ENCODE results near the gene SEMA3D. TPM values are rescaled to one million over a fixed set of nuclear protein-coding genes. Genes with fewer than 3 reads are reported as not detected.
A peak's percentile ranks its signal among the peaks of the same experiment; 100 is the strongest.

The SEMA3D gene
- total RNA-seq, 1 experiment from 2014 or later = 23.3 TPM

DNA sequence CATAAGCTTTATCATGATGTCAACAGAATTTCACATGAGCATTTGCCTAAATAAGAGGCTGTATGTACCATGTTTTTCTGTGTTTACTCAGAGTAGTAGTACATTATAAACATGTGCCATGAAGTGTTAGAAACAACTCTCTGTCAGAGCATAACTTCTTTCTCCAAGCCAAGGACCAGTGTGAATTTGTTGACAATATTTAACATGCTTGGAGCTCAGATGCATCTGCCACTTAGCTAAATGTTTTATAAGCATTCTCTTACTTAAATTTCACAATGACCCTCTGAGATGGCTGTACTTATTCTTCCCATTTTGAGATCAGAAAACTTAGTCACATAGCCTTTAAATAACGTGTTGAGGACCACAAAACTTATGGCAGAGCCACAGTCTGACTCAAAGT is 105.0 kb downstream of the SEMA3D start:
- POLR2A ChIA-PET (ENCODE audit: low non-redundant PET) = no interaction called here
- peak overlapping the region; percentile 65 for H3K27ac ChIP-seq (ENCODE audit: low read depth, low read length, poor library complexity, severe bottlenecking)
- TF ChIP-seq, protein P1, sequence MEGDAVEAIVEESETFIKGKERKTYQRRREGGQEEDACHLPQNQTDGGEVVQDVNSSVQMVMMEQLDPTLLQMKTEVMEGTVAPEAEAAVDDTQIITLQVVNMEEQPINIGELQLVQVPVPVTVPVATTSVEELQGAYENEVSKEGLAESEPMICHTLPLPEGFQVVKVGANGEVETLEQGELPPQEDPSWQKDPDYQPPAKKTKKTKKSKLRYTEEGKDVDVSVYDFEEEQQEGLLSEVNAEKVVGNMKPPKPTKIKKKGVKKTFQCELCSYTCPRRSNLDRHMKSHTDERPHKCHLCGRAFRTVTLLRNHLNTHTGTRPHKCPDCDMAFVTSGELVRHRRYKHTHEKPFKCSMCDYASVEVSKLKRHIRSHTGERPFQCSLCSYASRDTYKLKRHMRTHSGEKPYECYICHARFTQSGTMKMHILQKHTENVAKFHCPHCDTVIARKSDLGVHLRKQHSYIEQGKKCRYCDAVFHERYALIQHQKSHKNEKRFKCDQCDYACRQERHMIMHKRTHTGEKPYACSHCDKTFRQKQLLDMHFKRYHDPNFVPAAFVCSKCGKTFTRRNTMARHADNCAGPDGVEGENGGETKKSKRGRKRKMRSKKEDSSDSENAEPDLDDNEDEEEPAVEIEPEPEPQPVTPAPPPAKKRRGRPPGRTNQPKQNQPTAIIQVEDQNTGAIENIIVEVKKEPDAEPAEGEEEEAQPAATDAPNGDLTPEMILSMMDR (conservative IDR thresholded peaks at IDR 0.05; ENCODE audit: low read depth, low read length) = no peak
- no peak for TF ChIP-seq EZH2 (IDR thresholded peaks at IDR 0.05; ENCODE audit: borderline replicate concordance, low read depth, low read length, poor library complexity, severe bottlenecking)
- no peak overlapping the region for H3K4me3 ChIP-seq (ENCODE audit: low read depth, low read length, poor library complexity, severe bottlenecking)
- CTCF ChIA-PET = no interaction called here
- H3K9me3 ChIP-seq (ENCODE audit: low read depth, low read length, poor library complexity, severe bottlenecking) = no peaks in the 10 kb centered on the region
- no peaks in the 10 kb centered on the region for H3K27me3 ChIP-seq (replicated peaks; ENCODE audit: insufficient read depth, low read depth, low read length, poor library complexity)
- no TSS peak for BruUV-seq (replicated peaks)
- intact Hi-C loops (cut with micrococcal nuclease; ENCODE audit: unreplicated experiment) = no loop called here
- no peak for DNase-seq (ENCODE audit: low spot score)
- H3K4me1 ChIP-seq (ENCODE audit: insufficient read depth, low read length, poor library complexity, severe bottlenecking) = peaks cover 59% of the 10 kb centered on the region
- no peaks in the 10 kb centered on the region for H3K36me3 ChIP-seq (ENCODE audit: insufficient read depth, low read length, poor library complexity, severe bottlenecking)

DNA sequence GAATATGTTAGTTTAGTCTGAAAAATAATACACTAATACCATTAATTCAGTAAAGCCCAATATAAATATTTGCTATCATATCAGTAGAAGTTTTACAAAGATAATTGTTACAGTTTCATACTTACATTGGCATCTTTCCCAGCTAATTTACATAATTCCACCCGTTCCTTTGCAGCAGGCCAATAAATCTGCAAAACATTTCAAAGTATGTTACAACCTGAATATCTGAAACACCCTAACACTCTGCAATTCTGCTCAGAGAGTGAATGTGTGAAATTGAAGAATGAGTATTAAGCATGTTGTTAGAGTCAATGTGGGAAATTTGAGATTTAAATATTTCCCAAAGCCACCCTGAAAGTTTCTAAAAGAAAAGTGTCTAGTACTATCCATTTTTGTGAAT is 105.5 kb downstream of the SEMA3D start:
- Histone ChIP-seq H3K9me3 (ENCODE audit: low read depth, low read length, poor library complexity, severe bottlenecking) (no peaks in the 10 kb centered on the region), H3K27ac (ENCODE audit: low read depth, low read length, poor library complexity, severe bottlenecking) (peak overlapping the region; percentile 94), H3K4me1 (ENCODE audit: insufficient read depth, low read length, poor library complexity, severe bottlenecking) (peaks cover 56% of the 10 kb centered on the region), H3K36me3 (ENCODE audit: insufficient read depth, low read length, poor library complexity, severe bottlenecking) (no peaks in the 10 kb centered on the region), H3K4me3 (ENCODE audit: low read depth, low read length, poor library complexity, severe bottlenecking) (no peak overlapping the region), H3K27me3 (replicated peaks; ENCODE audit: insufficient read depth, low read depth, low read length, poor library complexity) (no peaks in the 10 kb centered on the region)
- BruUV-seq (replicated peaks) = no TSS peak
- ChIA-PET POLR2A (ENCODE audit: low non-redundant PET) (no interaction called here), CTCF (no interaction called here)
- intact Hi-C loops (cut with micrococcal nuclease; ENCODE audit: unreplicated experiment) = no loop called here
- peak; percentile 51 for DNase-seq (ENCODE audit: low spot score)
- no peak for TF ChIP-seq EZH2 (IDR thresholded peaks at IDR 0.05; ENCODE audit: borderline replicate concordance, low read depth, low read length, poor library complexity, severe bottlenecking)
- TF ChIP-seq, protein P1 (conservative IDR thresholded peaks at IDR 0.05; ENCODE audit: low read depth, low read length) = no peak

DNA sequence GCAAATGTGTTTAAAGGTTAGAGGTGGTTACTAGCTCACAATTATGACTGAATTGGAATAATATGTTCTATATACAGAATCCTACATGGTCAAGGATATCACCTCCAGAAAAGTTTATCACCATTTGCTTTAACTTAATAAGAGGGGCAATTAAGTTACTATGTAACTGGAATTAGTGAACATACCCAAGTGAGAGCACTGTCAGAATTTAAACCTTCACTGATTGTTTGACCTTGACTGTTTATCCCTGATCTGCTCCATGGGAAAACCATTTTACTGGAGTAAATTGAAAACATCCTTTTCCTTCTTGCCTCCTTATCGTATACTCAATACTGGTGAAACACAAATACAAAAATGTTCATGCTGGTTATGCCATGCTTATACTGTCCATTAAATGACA is 107.4 kb downstream of the SEMA3D start:
- BruUV-seq (replicated peaks) = no TSS peak
- H3K4me1 ChIP-seq (ENCODE audit: insufficient read depth, low read length, poor library complexity, severe bottlenecking) = peaks cover 72% of the 10 kb centered on the region
- H3K4me3 ChIP-seq (ENCODE audit: low read depth, low read length, poor library complexity, severe bottlenecking) = no peak overlapping the region
- no peaks in the 10 kb centered on the region for H3K27me3 ChIP-seq (replicated peaks; ENCODE audit: insufficient read depth, low read depth, low read length, poor library complexity)
- no peaks in the 10 kb centered on the region for H3K36me3 ChIP-seq (ENCODE audit: insufficient read depth, low read length, poor library complexity, severe bottlenecking)
- peak overlapping the region; percentile 94 for H3K27ac ChIP-seq (ENCODE audit: low read depth, low read length, poor library complexity, severe bottlenecking)
- ChIA-PET CTCF (no interaction called here), POLR2A (ENCODE audit: low non-redundant PET) (no interaction called here)
- no peak for DNase-seq (ENCODE audit: low spot score)
- TF ChIP-seq, protein P1 (conservative IDR thresholded peaks at IDR 0.05; ENCODE audit: low read depth, low read length) = no peak
- TF ChIP-seq EZH2 (IDR thresholded peaks at IDR 0.05; ENCODE audit: borderline replicate concordance, low read depth, low read length, poor library complexity, severe bottlenecking) = no peak
- no peaks in the 10 kb centered on the region for H3K9me3 ChIP-seq (ENCODE audit: low read depth, low read length, poor library complexity, severe bottlenecking)
- intact Hi-C loops (cut with micrococcal nuclease; ENCODE audit: unreplicated experiment) = no loop called here

Data from A673 (cell line).